Osteoblast (primary cell): ENCODE results near the gene ACOD1. TPM values are rescaled to one million over a fixed set of nuclear protein-coding genes. Genes with fewer than 3 reads are reported as not detected.

Experiments
- DNase-seq: peaks from one replicate; pipeline ENCODE4 v3.0.0; 2011; ENCODE audit warnings: low spot score, mixed read lengths; ENCODE audit not compliant: insufficient read length; ENCODE audit errors: missing footprints
- H2AFZ ChIP-seq: 2 replicates; pipeline ENCODE4 v1.6.0; 2011; ENCODE audit warnings: mild to moderate bottlenecking, low read length
- H3K27ac ChIP-seq: 2 replicates; pipeline ENCODE4 v1.5.1; 2011; ENCODE audit warnings: mild to moderate bottlenecking, low read depth, low read length, moderate library complexity
- H3K27me3 ChIP-seq: 2 replicates; pipeline ENCODE4 v1.6.0; 2012; ENCODE audit warnings: mild to moderate bottlenecking, control low read depth, inconsistent platforms, low read length, moderate library complexity; ENCODE audit not compliant: insufficient read depth
- H3K36me3 ChIP-seq: 2 replicates; pipeline ENCODE4 v1.5.1; 2011; ENCODE audit warnings: mild to moderate bottlenecking, low read length, control low read depth, moderate library complexity; ENCODE audit not compliant: insufficient read depth
- H3K4me1 ChIP-seq: 2 replicates; pipeline ENCODE4 v1.5.1; 2011; ENCODE audit warnings: mild to moderate bottlenecking, low read length, control low read depth, moderate library complexity; ENCODE audit not compliant: insufficient read depth
- H3K4me2 ChIP-seq: 2 replicates; pipeline ENCODE4 v1.6.0; 2011; ENCODE audit warnings: mild to moderate bottlenecking, low read length; ENCODE audit not compliant: insufficient read depth
- H3K4me3 ChIP-seq: fragments of 200-600 bp; sonication (generic); 3 replicates; pipeline ENCODE4 v1.5.1; 2012; ENCODE audit warnings: mild to moderate bottlenecking, low read length, inconsistent platforms; ENCODE audit not compliant: insufficient read depth
- H3K79me2 ChIP-seq: 2 replicates; pipeline ENCODE4 v1.6.0; 2012; ENCODE audit warnings: mild to moderate bottlenecking, low read length, control low read depth, inconsistent platforms; ENCODE audit not compliant: insufficient read depth
- H3K9me3 ChIP-seq: 2 replicates; pipeline ENCODE4 v1.5.1; 2011; ENCODE audit warnings: low read depth, low read length, control low read depth
- H4K20me1 ChIP-seq: 2 replicates; pipeline ENCODE4 v1.6.0; 2012; ENCODE audit warnings: mild to moderate bottlenecking, low read length, control low read depth; ENCODE audit not compliant: insufficient read depth
- total RNA-seq: library from RNA; depleted of rRNA; stranded (reverse); fragments of >200 nt; gene quantifications from 2 replicates; pipeline ENCODE4 v1.2.3, GENCODE V29; 2012
- TF ChIP-seq, protein P1 (sequence below): IDR thresholded peaks from 2 replicates; pipeline ENCODE4 v1.5.1; 2011; ENCODE audit warnings: mild to moderate bottlenecking, low read depth, low read length, moderate library complexity; ENCODE audit errors: extremely low read depth

ACOD1 gene
- total RNA-seq, 1 donor: not detected

DNA sequence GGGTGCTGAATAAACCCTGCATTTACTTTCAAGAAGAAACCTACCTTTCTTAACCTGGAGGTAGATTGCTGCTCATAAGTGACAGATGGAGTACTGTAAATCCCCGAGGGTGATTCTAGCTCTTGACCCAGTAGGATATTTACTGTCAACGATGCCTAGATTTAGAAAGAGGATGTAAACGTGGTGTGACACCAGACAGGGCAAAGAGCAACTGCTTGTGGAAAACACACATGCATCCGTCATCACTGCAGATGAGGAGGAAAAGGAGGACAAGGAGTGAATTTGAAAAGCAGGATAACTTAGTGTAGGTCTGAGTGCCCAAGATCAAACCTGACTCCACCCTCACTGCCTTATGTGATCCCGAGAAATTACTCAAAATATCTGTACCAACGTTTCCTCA lies 33.8 kb downstream of the ACOD1 start:
- Histone ChIP-seq H4K20me1 (no peaks in the 10 kb centered on the region), H3K79me2 (no peaks in the 10 kb centered on the region), H3K27ac (no peak overlapping the region), H3K4me3 (no peak overlapping the region), H3K9me3 (no peaks in the 10 kb centered on the region), H3K4me1 (peaks cover 3% of the 10 kb centered on the region), H2AFZ (no peak overlapping the region), H3K4me2 (no peak overlapping the region), H3K36me3 (no peaks in the 10 kb centered on the region), H3K27me3 (peaks cover 32% of the 10 kb centered on the region)
- no peak for DNase-seq
- TF ChIP-seq, protein P1, sequence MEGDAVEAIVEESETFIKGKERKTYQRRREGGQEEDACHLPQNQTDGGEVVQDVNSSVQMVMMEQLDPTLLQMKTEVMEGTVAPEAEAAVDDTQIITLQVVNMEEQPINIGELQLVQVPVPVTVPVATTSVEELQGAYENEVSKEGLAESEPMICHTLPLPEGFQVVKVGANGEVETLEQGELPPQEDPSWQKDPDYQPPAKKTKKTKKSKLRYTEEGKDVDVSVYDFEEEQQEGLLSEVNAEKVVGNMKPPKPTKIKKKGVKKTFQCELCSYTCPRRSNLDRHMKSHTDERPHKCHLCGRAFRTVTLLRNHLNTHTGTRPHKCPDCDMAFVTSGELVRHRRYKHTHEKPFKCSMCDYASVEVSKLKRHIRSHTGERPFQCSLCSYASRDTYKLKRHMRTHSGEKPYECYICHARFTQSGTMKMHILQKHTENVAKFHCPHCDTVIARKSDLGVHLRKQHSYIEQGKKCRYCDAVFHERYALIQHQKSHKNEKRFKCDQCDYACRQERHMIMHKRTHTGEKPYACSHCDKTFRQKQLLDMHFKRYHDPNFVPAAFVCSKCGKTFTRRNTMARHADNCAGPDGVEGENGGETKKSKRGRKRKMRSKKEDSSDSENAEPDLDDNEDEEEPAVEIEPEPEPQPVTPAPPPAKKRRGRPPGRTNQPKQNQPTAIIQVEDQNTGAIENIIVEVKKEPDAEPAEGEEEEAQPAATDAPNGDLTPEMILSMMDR: no peak

DNA sequence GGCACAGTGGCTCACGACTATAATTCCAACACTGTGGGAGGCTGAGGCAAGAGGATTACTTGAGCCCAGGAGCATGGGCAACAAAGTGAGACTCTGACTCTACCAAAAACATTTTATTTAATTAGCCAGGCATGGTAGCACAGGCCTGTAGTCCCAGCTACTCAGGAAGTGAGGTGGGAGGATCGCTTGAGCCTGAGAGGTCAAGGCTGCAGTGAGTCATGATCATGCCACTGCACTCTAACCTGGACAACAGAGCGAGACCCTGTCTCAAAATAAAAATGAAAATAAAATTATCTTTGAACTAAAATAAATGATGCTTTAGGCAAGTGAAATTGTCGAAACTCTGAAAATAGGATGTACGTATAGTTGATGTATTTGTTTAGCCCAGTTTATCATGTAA lies 35.4 kb downstream of the ACOD1 start:
- no peaks in the 10 kb centered on the region for H3K36me3 ChIP-seq
- H3K4me2 ChIP-seq: no peak overlapping the region
- TF ChIP-seq, protein P1: no peak
- H3K79me2 ChIP-seq: no peaks in the 10 kb centered on the region
- H2AFZ ChIP-seq: no peak overlapping the region
- H3K27ac ChIP-seq: no peak overlapping the region
- DNase-seq: no peak
- H3K27me3 ChIP-seq: peaks cover 20% of the 10 kb centered on the region
- no peaks in the 10 kb centered on the region for H3K9me3 ChIP-seq
- no peaks in the 10 kb centered on the region for H4K20me1 ChIP-seq
- H3K4me1 ChIP-seq: peaks cover 3% of the 10 kb centered on the region
- H3K4me3 ChIP-seq: no peak overlapping the region

DNA sequence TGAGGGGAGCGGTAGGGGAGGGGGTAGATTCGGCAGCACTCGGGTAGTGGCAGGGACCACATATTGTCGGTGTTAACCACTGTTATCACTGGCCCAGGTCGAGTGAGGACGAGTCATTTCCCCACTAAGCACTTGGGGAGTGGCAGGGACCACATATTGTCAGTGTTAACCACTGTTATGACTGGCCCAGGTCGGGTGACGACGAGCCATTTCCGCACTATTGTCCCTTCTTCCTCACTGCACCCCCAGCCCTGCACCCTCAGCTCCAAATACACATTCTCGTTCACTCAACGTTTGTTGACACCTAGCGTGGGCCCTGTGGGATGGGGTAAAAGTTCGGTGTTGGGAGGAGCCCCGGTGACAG lies 43.1 kb downstream of the ACOD1 start:
- Histone ChIP-seq H3K79me2 (peaks cover 33% of the 10 kb centered on the region), H3K4me1 (peaks cover 20% of the 10 kb centered on the region), H3K27ac (peak overlapping the region; percentile 88), H4K20me1 (peaks cover 6% of the 10 kb centered on the region), H3K4me3 (peak overlapping the region; percentile 77), H3K27me3 (no peaks in the 10 kb centered on the region), H3K36me3 (peaks cover 9% of the 10 kb centered on the region), H2AFZ (peak overlapping the region; percentile 94), H3K9me3 (no peaks in the 10 kb centered on the region), H3K4me2 (peak overlapping the region; percentile 94)
- no peak for DNase-seq
- TF ChIP-seq, protein P1: no peak

DNA sequence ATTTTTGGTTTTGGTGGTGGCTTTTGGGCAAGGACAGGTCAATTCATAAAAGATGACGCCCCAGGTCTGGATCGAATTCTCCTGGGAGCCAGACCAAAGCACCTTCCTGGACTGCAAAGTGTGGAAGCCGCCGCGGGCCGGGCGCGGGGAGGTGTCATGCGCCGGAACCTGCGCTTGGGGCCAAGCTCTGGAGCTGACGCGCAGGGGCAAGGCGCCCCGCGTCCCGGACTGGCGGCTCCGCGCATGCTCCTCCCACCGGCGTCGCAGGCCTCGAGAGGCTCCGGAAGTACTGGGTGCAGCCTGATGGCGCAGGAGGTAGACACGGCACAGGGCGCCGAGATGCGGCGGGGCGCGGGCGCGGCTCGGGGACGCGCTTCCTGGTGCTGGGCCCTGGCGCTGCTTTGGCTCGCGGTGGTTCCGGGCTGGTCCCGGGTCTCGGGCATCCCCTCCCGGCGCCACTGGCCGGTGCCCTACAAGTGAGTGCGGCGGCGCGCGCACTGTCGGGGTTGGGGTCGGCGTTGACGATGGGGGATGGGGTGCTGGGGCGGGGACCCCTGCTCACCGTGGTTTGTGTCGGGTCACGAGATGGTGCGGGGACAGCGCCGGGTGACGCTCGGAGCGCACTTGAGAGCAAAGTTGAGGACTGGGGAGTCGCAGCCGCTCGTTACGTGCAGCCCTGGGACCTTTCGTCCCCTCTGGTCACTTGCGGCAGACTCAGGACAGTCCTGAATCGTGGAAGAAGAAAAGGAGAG lies 43.7 kb downstream of the ACOD1 start, which contains the start of gene CLN5:
CLN5 (plus strand) TSS at position 286 of the 752 bp plus-strand sequence; CDS start at position 304, 18 bp downstream.
- Histone ChIP-seq H3K4me1 (peaks cover 20% of the 10 kb centered on the region), H3K79me2 (peaks cover 33% of the 10 kb centered on the region), H3K4me3 (peak within 1 kb of the TSS; percentile 77), H3K9me3 (no peaks in the 10 kb centered on the region), H4K20me1 (peaks cover 6% of the 10 kb centered on the region), H3K27me3 (no peaks in the 10 kb centered on the region), H2AFZ (peak within 1 kb of the TSS; percentile 94), H3K4me2 (peak within 1 kb of the TSS; percentile 94), H3K27ac (peak within 1 kb of the TSS; percentile 88), H3K36me3 (peaks cover 9% of the 10 kb centered on the region)
- DNase-seq: peak; percentile 97
- TF ChIP-seq, protein P1: no peak
